Neuron (in vitro differentiated cells): ENCODE results near the gene HHAT.
"Not testable (repeated sequence)": the region's sequence is repeated elsewhere in the genome, so short reads cannot be mapped to it uniquely, and the experiment has no call there.

Experiments
- H2AFZ ChIP-seq: one replicate; pipeline ENCODE4 v1.6.1; 2013; ENCODE audit warnings: low read depth, mild to moderate bottlenecking, inconsistent platforms, low read length, moderate library complexity
- H3K27me3 ChIP-seq: one replicate; pipeline ENCODE4 v1.6.1; 2013; ENCODE audit warnings: low read length; ENCODE audit not compliant: insufficient read depth
- H3K36me3 ChIP-seq: one replicate; pipeline ENCODE4 v1.6.1; 2013; ENCODE audit warnings: low read length; ENCODE audit not compliant: insufficient read depth
- H3K4me1 ChIP-seq: one replicate; pipeline ENCODE4 v1.6.1; 2013; ENCODE audit warnings: low read length; ENCODE audit not compliant: insufficient read depth
- H3K4me3 ChIP-seq: 2 replicates; pipeline ENCODE4 v1.5.1; 2013; ENCODE audit warnings: mild to moderate bottlenecking, low read length, moderate library complexity
- H3K9me3 ChIP-seq: one replicate; pipeline ENCODE4 v1.6.1; 2013; ENCODE audit warnings: low read length

Gene HHAT

DNA sequence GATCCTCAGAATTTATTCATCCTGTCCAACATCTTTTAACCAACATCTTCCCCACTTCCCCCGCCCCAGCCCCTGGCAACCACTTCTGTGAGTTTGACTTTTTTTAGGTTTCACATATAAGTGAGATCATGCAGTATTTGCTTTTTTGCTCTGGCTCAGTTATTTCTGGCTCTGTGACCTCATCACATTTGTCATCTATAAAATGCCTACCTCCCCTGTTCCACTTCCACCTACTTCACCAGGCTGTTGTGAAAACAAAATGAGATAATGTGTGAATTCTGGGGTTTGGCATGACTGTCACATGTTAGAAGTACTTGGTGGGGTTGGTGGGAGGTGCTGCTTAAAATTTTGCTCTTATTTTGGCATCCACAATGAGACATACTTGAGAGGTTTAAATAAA is 18.4 kb downstream of the HHAT start:
- Histone ChIP-seq H3K4me1 (no peaks in the 10 kb centered on the region), H3K9me3 (peaks cover 4% of the 10 kb centered on the region), H2AFZ (no peak overlapping the region), H3K36me3 (no peaks in the 10 kb centered on the region), H3K27me3 (no peaks in the 10 kb centered on the region), H3K4me3 (no peak overlapping the region)

- Histone ChIP-seq H2AFZ (no peak overlapping the region), H3K27me3 (no peaks in the 10 kb centered on the region), H3K4me1 (no peaks in the 10 kb centered on the region), H3K4me3 (no peak overlapping the region), H3K36me3 (no peaks in the 10 kb centered on the region), H3K9me3 (peaks cover 4% of the 10 kb centered on the region)
Observed at GRCh38 chr1:210351496-210351895, 22.8 kb downstream of the HHAT start.

DNA sequence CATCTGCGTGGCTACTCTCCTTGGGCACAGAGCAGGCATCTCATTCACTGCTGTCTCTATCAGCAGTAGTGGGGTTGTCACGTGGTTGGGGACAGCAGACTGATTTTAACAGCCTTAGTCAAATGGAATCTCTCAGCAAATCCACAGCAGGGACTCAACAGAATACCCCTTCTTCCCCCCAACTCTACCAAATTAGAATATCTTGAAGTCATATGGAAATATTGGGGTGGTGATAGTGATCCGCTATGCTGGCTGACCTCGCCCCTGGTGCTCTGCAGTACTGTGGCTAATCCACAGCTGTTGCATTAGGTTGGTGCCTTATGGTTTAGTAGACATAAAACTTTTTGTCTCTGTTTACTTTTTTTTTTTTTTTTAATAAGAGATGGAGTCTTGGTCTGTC is 23.9 kb downstream of the HHAT start:
- Histone ChIP-seq H3K27me3 (no peaks in the 10 kb centered on the region), H2AFZ (no peak overlapping the region), H3K4me1 (no peaks in the 10 kb centered on the region), H3K4me3 (no peak overlapping the region), H3K9me3 (peaks cover 4% of the 10 kb centered on the region), H3K36me3 (no peaks in the 10 kb centered on the region)

DNA sequence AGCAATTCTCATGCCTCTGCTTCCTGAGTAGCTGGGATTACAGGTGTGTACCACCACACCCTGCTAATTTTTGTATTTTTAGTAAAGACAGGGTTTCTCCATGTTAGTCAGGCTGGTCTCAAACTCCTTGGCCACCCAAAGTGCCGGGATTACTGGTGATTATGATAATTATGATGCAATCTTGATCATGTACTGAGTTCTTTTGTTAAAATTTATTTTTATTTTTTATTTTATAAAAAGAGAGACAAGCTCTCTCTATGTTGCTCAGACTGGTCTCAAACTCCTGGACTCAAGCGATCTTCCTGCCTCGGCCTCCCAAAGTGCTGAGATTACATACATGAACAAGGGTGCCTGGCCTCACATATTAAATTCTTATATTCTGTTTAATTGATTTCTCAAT is 25.6 kb downstream of the HHAT start:
- H3K36me3 ChIP-seq, H3K4me3 ChIP-seq, H3K9me3 ChIP-seq, H3K4me1 ChIP-seq, H3K27me3 ChIP-seq, H2AFZ ChIP-seq: not testable (repeated sequence)

- Histone ChIP-seq H2AFZ (no peak overlapping the region), H3K36me3 (no peaks in the 10 kb centered on the region), H3K4me1 (no peaks in the 10 kb centered on the region), H3K4me3 (no peak overlapping the region), H3K9me3 (no peaks in the 10 kb centered on the region), H3K27me3 (no peaks in the 10 kb centered on the region)
Observed at GRCh38 chr1:210358626-210359025, 29.9 kb downstream of the HHAT start.

DNA sequence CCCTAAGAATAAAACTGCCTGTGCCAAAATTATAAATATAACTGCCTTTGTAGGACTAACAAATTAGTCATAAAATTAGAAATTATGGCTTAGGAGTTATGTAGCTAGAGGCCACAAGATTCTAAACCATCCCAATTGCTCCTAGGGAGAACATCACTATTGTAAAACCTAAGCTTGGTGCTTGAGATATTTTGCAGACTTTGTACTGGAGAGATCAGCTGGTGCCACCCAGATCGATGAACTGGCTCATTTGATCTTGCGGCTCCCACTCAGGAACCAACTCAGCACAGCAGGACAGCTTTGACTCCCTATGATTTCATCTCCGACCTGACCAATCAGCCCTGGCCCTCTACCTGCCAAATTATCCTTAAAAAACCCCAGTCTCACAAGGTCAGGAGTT is 30.6 kb downstream of the HHAT start:
- Histone ChIP-seq H3K4me1 (peaks cover 4% of the 10 kb centered on the region), H3K4me3 (no peak overlapping the region), H2AFZ (no peak overlapping the region), H3K9me3 (no peaks in the 10 kb centered on the region), H3K36me3 (no peaks in the 10 kb centered on the region), H3K27me3 (no peaks in the 10 kb centered on the region)

DNA sequence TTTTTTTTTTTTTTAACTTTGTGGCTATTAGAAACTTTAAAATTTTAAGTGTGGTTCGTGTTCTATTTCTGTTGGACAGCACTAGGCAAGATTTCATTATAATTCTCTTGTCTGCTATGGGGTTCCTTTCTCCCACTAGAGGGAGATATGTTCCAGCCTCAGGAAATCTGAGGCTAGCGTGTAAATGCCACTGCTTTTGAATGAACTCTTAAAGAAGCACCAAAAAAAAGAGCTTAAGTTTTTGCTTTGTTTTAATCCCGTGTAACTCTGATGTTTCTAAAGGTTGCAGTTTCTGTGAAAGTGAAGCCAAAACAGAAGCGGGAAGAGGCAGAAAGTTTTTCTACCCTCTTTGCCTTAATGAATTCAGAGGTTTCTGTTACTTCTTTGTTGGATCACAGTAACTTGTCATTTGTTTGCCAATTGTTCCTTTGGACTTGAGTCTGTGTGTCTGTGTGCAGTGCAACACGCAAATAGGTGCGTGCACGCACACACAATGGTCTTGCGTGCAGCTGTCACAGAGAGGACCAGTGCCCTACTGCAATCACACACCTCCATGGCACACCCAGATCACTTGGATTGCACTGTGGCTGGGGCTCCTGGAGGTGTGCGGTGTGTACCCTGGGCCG is 32.3 kb downstream of the HHAT start:
- peaks cover 12% of the 10 kb centered on the region for H3K4me1 ChIP-seq
- no peak overlapping the region for H2AFZ ChIP-seq
- no peaks in the 10 kb centered on the region for H3K27me3 ChIP-seq
- no peaks in the 10 kb centered on the region for H3K36me3 ChIP-seq
- no peak overlapping the region for H3K4me3 ChIP-seq
- H3K9me3 ChIP-seq, result no peaks in the 10 kb centered on the region

DNA sequence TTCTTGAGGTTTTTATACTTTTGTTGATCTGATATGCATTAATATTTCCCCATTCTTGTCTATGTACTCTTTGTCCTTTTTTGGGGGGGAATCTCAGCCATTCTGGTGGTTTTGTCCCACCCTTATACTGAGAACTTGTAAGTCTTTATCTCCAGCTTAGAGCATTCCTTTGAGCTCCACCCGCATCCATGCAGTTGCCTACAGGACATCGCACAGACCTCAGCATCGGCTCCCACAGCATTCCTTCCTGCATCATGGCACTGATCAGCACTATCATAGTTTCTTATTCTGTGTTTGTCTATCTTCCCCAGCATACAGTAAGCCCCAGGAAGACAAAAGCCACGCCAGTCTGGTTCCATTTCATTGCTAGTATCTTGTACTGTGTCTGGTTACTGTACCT is 33.0 kb downstream of the HHAT start:
- Histone ChIP-seq H3K4me3 (no peak overlapping the region), H3K36me3 (no peaks in the 10 kb centered on the region), H3K27me3 (no peaks in the 10 kb centered on the region), H2AFZ (no peak overlapping the region), H3K4me1 (peaks cover 12% of the 10 kb centered on the region), H3K9me3 (no peaks in the 10 kb centered on the region)

- H3K9me3 ChIP-seq, result no peaks in the 10 kb centered on the region
- H3K4me1 ChIP-seq, result peaks cover 12% of the 10 kb centered on the region
- no peaks in the 10 kb centered on the region for H3K36me3 ChIP-seq
- no peaks in the 10 kb centered on the region for H3K27me3 ChIP-seq
- H2AFZ ChIP-seq, result no peak overlapping the region
- H3K4me3 ChIP-seq, result no peak overlapping the region
Observed at GRCh38 chr1:210362526-210362925, 33.8 kb downstream of the HHAT start.

DNA sequence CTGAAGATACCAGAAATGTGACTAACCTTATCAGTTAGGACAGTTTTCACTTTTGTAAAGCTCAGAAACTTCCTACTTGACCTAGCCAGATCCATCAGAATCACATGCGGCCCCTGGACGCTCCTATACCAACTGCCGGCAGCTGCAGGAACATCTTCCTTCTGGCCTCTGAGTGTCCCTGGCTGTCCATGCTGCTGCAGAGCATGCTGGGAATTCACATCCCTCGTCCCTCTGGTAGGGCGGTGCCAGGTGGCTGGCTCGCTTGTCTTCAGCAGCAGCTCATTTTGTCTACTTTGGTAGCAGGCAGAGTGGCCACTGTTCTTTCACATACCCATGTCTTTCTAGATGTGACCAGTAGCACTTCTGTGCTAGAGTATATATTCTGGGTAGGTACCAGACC is 34.4 kb downstream of the HHAT start:
- H3K27me3 ChIP-seq, result no peaks in the 10 kb centered on the region
- no peaks in the 10 kb centered on the region for H3K9me3 ChIP-seq
- peaks cover 12% of the 10 kb centered on the region for H3K4me1 ChIP-seq
- no peak overlapping the region for H3K4me3 ChIP-seq
- H2AFZ ChIP-seq, result no peak overlapping the region
- no peaks in the 10 kb centered on the region for H3K36me3 ChIP-seq

GRCh38 chr1:210364479-210364878 is 35.8 kb downstream of the HHAT start:
- Histone ChIP-seq H3K27me3 (no peaks in the 10 kb centered on the region), H3K9me3 (no peaks in the 10 kb centered on the region), H3K4me3 (no peak overlapping the region), H3K36me3 (no peaks in the 10 kb centered on the region), H2AFZ (no peak overlapping the region), H3K4me1 (peaks cover 12% of the 10 kb centered on the region)

DNA sequence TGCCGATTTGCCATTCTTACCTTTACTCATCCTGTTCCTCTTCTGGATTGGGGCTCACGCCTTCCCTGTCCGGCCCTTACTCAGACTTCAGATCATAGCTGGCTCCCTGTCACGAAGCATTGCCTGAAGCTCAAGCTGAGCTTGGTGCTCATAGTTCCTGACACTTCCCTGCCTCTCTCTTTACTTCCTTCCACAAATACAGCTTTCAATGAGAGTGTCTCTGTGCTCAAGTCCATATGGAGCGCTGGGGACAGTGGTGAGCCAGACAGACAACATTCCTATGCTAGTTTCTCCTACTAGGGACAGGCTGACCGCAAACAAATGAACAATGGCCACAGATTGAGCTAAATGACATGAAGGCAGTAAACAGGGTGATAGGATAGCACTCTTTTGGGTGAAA is 38.1 kb downstream of the HHAT start:
- Histone ChIP-seq H3K27me3 (no peaks in the 10 kb centered on the region), H2AFZ (no peak overlapping the region), H3K4me1 (peaks cover 12% of the 10 kb centered on the region), H3K4me3 (no peak overlapping the region), H3K9me3 (no peaks in the 10 kb centered on the region), H3K36me3 (no peaks in the 10 kb centered on the region)

GRCh38 chr1:210367566-210367965 is 38.9 kb downstream of the HHAT start:
- no peaks in the 10 kb centered on the region for H3K36me3 ChIP-seq
- no peak overlapping the region for H3K4me3 ChIP-seq
- no peaks in the 10 kb centered on the region for H3K27me3 ChIP-seq
- no peaks in the 10 kb centered on the region for H3K9me3 ChIP-seq
- no peak overlapping the region for H2AFZ ChIP-seq
- H3K4me1 ChIP-seq, result peaks cover 12% of the 10 kb centered on the region

DNA sequence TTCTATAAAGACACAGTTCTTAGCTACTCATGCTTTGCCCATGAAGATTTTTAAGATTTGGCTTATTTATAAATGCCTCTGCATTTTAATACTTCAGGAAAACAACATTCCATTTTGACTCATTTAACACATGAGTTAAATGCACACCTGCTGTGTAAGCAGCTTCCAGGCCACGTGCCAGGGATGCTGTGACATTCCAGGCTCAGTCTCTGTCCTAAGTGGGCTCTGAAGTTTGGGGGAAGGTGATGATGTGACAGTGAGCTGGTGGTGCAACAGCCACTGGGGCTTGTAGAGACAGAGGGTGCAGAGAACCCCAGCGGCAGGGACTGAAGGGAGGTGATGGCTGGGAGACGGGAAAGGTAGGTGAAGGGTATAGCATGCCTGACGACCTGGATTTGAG is 40.7 kb downstream of the HHAT start:
- no peaks in the 10 kb centered on the region for H3K27me3 ChIP-seq
- H3K36me3 ChIP-seq, result no peaks in the 10 kb centered on the region
- peaks cover 13% of the 10 kb centered on the region for H3K4me1 ChIP-seq
- no peaks in the 10 kb centered on the region for H3K9me3 ChIP-seq
- H3K4me3 ChIP-seq, result no peak overlapping the region
- no peak overlapping the region for H2AFZ ChIP-seq
